HCT116 (cell line): Measurements from ENCODE around the gene WDR83. TPM values are rescaled to one million over a fixed set of nuclear protein-coding genes. Genes with fewer than 3 reads are reported as not detected.

Experiments used
- ATAC-seq: fragments of 200-7000 bp; cut with Tn5 transposase; 2 replicates; pipeline ENCODE4 v1.9.1; 2020; ENCODE audit warnings: mild to moderate bottlenecking, moderate library complexity
- BruUV-seq: library from RNA; stranded (reverse); fragments of 400-500 nt; replicated peaks from 2 replicates; lab custom pipeline; 2021; lab: Mats Ljungman, UMichigan
- CTCF ChIA-PET: fragments of 300-600 bp; sonication (Branson Sonifier 250); formaldehyde crosslinking; loops from one replicate; lab custom pipeline; 2021; ENCODE audit warnings: antibody characterized with exemption; lab: Charles Lee
- POLR2A ChIA-PET: fragments of 300-600, 350-600 bp; sonication (Branson Sonifier 250); formaldehyde crosslinking; loops from one replicate; lab custom pipeline; 2021; ENCODE audit warnings: antibody characterized with exemption; lab: Charles Lee
- RAD21 ChIA-PET, 2 experiments: fragments of 300-600 bp; sonication (Branson Sonifier 250); formaldehyde crosslinking; loops; one replicate each; lab custom pipeline; 2023; ENCODE audit warnings: low total read pairs in 2 of 2; ENCODE audit not compliant: uncharacterized antibody in 2 of 2, unreplicated experiment in 2 of 2, low non-redundant PET in 1 of 2; lab: Charles Lee
- DNase-seq: peaks from one replicate; pipeline ENCODE4 v3.0.0-alpha.2; 2010; ENCODE audit warnings: low read depth, low spot score
- H2AFZ ChIP-seq: fragments of 200-600 bp; shearing (Covaris generic), sonication (generic); 2 replicates; pipeline ENCODE4 v1.6.1; 2017; ENCODE audit warnings: low read depth, mixed run types, mixed read lengths, antibody characterized with exemption, low read length; ENCODE audit not compliant: poor library complexity, severe bottlenecking
- H3K27ac ChIP-seq: 2 replicates; pipeline ENCODE4 v1.5.1; 2012; ENCODE audit warnings: low read depth, low read length
- H3K27me3 ChIP-seq: fragments of 200-600 bp; sonication (generic); 2 replicates; pipeline ENCODE4 v1.6.1; 2016; ENCODE audit warnings: mixed run types, low read length, mixed read lengths; ENCODE audit not compliant: insufficient read depth
- H3K36me3 ChIP-seq, 2 experiments: fragments of 200-500 bp in 1 of 2; fragments of 200-600 bp in 1 of 2; sonication (Bioruptor generic) in 1 of 2; sonication (generic) in 1 of 2; 2 replicates each; pipeline versions ENCODE4 v1.5.1 to v1.6.1; 2014 to 2016; ENCODE audit warnings: low read length in 2 of 2, inconsistent platforms in 1 of 2, mixed read lengths in 1 of 2, mixed run types in 1 of 2; ENCODE audit not compliant: insufficient read depth in 2 of 2, control insufficient read depth in 1 of 2
- H3K4me1 ChIP-seq, 2 experiments: fragments of 200-600 bp in 1 of 2; sonication (generic) in 1 of 2; 2 replicates each; pipeline versions ENCODE4 v1.5.1 to v1.6.1; 2012 to 2017; ENCODE audit warnings: low read length in 2 of 2, inconsistent platforms in 1 of 2, mild to moderate bottlenecking in 1 of 2, mixed read lengths in 1 of 2, mixed run types in 1 of 2, moderate library complexity in 1 of 2; ENCODE audit not compliant: insufficient read depth in 2 of 2, control insufficient read depth in 1 of 2
- H3K4me2 ChIP-seq: fragments of 200-600 bp; sonication (generic); 2 replicates; pipeline ENCODE4 v1.6.1; 2017; ENCODE audit warnings: mixed run types, low read length, mixed read lengths
- H3K4me3 ChIP-seq, 2 experiments: fragments of 200-600 bp in 1 of 2; sonication (generic) in 1 of 2; replicated peaks in 1 of 2; 2 replicates each; pipeline ENCODE4 v1.5.1; 2011 to 2016; ENCODE audit warnings: low read length in 2 of 2, control low read depth in 1 of 2, low read depth in 1 of 2, mild to moderate bottlenecking in 1 of 2, mixed read lengths in 1 of 2, mixed run types in 1 of 2
- H3K79me2 ChIP-seq: fragments of 200-600 bp; sonication (generic); 2 replicates; pipeline ENCODE4 v1.6.1; 2017; ENCODE audit warnings: mild to moderate bottlenecking, mixed run types, low read length, moderate library complexity, mixed read lengths; ENCODE audit not compliant: insufficient read depth
- H3K9ac ChIP-seq: fragments of 200-600 bp; sonication (generic); 2 replicates; pipeline ENCODE4 v1.6.1; 2016; ENCODE audit warnings: low read length, mixed read lengths
- H3K9me2 ChIP-seq: fragments of 200-600 bp; sonication (generic), shearing (Covaris generic); 2 replicates; pipeline ENCODE4 v1.6.1; 2017; ENCODE audit warnings: mixed run types, mild to moderate bottlenecking, moderate library complexity; ENCODE audit not compliant: insufficient read depth
- H3K9me3 ChIP-seq, 2 experiments: fragments of 200-500 bp in 1 of 2; fragments of 200-600 bp in 1 of 2; sonication (Bioruptor generic) in 1 of 2; sonication (generic) in 1 of 2; 2 replicates each; pipeline ENCODE4 v1.6.1; 2014 to 2017; ENCODE audit warnings: low read length in 2 of 2, mixed read lengths in 2 of 2, inconsistent platforms in 1 of 2, low read depth in 1 of 2, mild to moderate bottlenecking in 1 of 2, mixed run types in 1 of 2, moderate library complexity in 1 of 2; ENCODE audit not compliant: control insufficient read depth in 1 of 2, insufficient read depth in 1 of 2
- H4K20me1 ChIP-seq: fragments of 200-600 bp; sonication (generic), shearing (Covaris generic); 2 replicates; pipeline ENCODE4 v1.6.1; 2017; ENCODE audit warnings: mixed run types, mild to moderate bottlenecking, moderate library complexity; ENCODE audit not compliant: insufficient read depth
- ATF3 ChIP-seq: IDR thresholded peaks from 2 replicates; pipeline ENCODE4 v1.6.1; 2012
- CEBPB ChIP-seq: IDR thresholded peaks from 2 replicates; pipeline ENCODE4 v1.6.1; 2012; ENCODE audit warnings: low read depth
- CTCF ChIP-seq, 3 experiments: fragments of 200-600 bp in 1 of 3; sonication (generic) in 1 of 3; IDR thresholded peaks in 2 of 3; conservative IDR thresholded peaks in 1 of 3; 2 replicates each; pipeline ENCODE4 v1.5.1; 2012 to 2017; ENCODE audit warnings: low read depth in 2 of 3, low read length in 2 of 3, antibody characterized with exemption in 1 of 3, borderline replicate concordance in 1 of 3, control low read depth in 1 of 3, mild to moderate bottlenecking in 1 of 3, mixed read lengths in 1 of 3, mixed run types in 1 of 3, moderate library complexity in 1 of 3; ENCODE audit not compliant: insufficient read depth in 1 of 3
- EGR1 ChIP-seq: IDR thresholded peaks from 2 replicates; pipeline ENCODE4 v1.6.1; 2012; ENCODE audit warnings: low read depth
- EZH2 ChIP-seq: fragments of 200-600 bp; sonication (generic); IDR thresholded peaks from 2 replicates; pipeline ENCODE4 v1.6.1; 2017; ENCODE audit warnings: antibody characterized with exemption, mixed run types
- EZH2phosphoT487 ChIP-seq: fragments of 200-600 bp; IDR thresholded peaks from 2 replicates; pipeline ENCODE4 v1.6.1; 2018; ENCODE audit warnings: antibody characterized with exemption, borderline replicate concordance
- JUND ChIP-seq: IDR thresholded peaks from 2 replicates; pipeline ENCODE4 v1.6.1; 2012
- MAX ChIP-seq: IDR thresholded peaks from 2 replicates; pipeline ENCODE4 v1.6.1; 2012
- POLR2A ChIP-seq: IDR thresholded peaks from 2 replicates; pipeline ENCODE4 v1.7.0; 2011; ENCODE audit warnings: borderline replicate concordance; ENCODE audit not compliant: insufficient read depth, insufficient read length; ENCODE audit errors: extremely low read depth
- POLR2AphosphoS5 ChIP-seq: IDR thresholded peaks from 2 replicates; pipeline ENCODE4 v1.6.1; 2011; ENCODE audit warnings: mild to moderate bottlenecking, low read depth, low read length, moderate library complexity
- RAD21 ChIP-seq: IDR thresholded peaks from 2 replicates; pipeline ENCODE4 v1.6.1; 2012; ENCODE audit warnings: low read depth, mild to moderate bottlenecking
- REST ChIP-seq: IDR thresholded peaks from 2 replicates; pipeline ENCODE4 v1.6.1; 2012; ENCODE audit warnings: low read depth
- SIN3A ChIP-seq: IDR thresholded peaks from 2 replicates; pipeline ENCODE4 v1.6.1; 2012; ENCODE audit warnings: low read depth
- SP1 ChIP-seq: IDR thresholded peaks from 2 replicates; pipeline ENCODE4 v1.6.1; 2012; ENCODE audit warnings: low read depth
- SRF ChIP-seq: IDR thresholded peaks from 2 replicates; pipeline ENCODE4 v1.6.1; 2012; ENCODE audit warnings: low read depth
- YY1 ChIP-seq: IDR thresholded peaks from 2 replicates; pipeline ENCODE4 v1.6.1; 2011; ENCODE audit warnings: low read length, low read depth, moderate library complexity, mild to moderate bottlenecking; ENCODE audit not compliant: insufficient replicate concordance; ENCODE audit errors: extremely low read depth
- ZBTB33 ChIP-seq: IDR thresholded peaks from 2 replicates; pipeline ENCODE4 v1.6.1; 2011; ENCODE audit warnings: mild to moderate bottlenecking, low read length, moderate library complexity; ENCODE audit not compliant: insufficient replicate concordance; ENCODE audit errors: extremely low read depth
- ZFX ChIP-seq: fragments of 450-650 bp; IDR thresholded peaks from 2 replicates; pipeline ENCODE4 v1.6.1; 2017
- ZNF274 ChIP-seq: fragments of 200-500 bp; sonication (Bioruptor generic); IDR thresholded peaks from 2 replicates; pipeline ENCODE4 v1.6.1; 2014; ENCODE audit warnings: mild to moderate bottlenecking, low read depth, low read length, inconsistent platforms
- intact Hi-C: fragments of 100-400 bp; cut with micrococcal nuclease; formaldehyde crosslinking; loops from 2 replicates; pipeline ENCODE4 v1.10.0; 2022
- total RNA-seq: library from RNA; stranded (reverse); gene quantifications from one replicate; pipeline ENCODE4 v1.2.1, GENCODE V29; 2021; ENCODE audit not compliant: unreplicated experiment

Gene WDR83
- total RNA-seq, 1 experiment from 2014 or later: 20.1 TPM

- CTCF ChIA-PET: interaction anchor here (0.9 kb wide), 1 partner anchor 12 kb away, joined by 4 read pairs; no protein-coding TSS in a partner anchor
- Histone ChIP-seq H3K36me3 (peaks cover 0 to 10% of the 10 kb centered on the region in 2 experiments; a peak in 2 of 4 replicates), H3K9me2 (no peaks in the 10 kb centered on the region), H3K4me1 (peaks cover 14 to 28% of the 10 kb centered on the region in 2 experiments), H3K4me3 (no peak overlapping the region), H3K9me3 (no peaks in the 10 kb centered on the region), H3K4me2 (no peak overlapping the region), H3K79me2 (peaks cover 14% of the 10 kb centered on the region; the same call in 1 of the 2 replicates), H4K20me1 (no peaks in the 10 kb centered on the region), H2AFZ (no peak overlapping the region), H3K27me3 (no peaks in the 10 kb centered on the region), H3K27ac (no peak overlapping the region), H3K9ac (no peak overlapping the region)
- DNase-seq: no peak
- intact Hi-C loops: loop anchor here (5.0 to 10.0 kb wide), 2 partner anchors 52 to 740 kb away; partner anchors contain the start of genes ZNF490, ZNF700 and ZNF791
- RAD21 ChIA-PET: no interaction called here
- no TSS peak for BruUV-seq
- POLR2A ChIA-PET: no interaction called here
- peak; percentile 50 for ATAC-seq
- no peak for TF ChIP-seq MAX
- TF ChIP-seq REST: no peak
- no peak for TF ChIP-seq POLR2A
- no peak for TF ChIP-seq ZFX
- no peak for TF ChIP-seq YY1
- no peak for TF ChIP-seq CEBPB
- no peak for TF ChIP-seq ZBTB33
- no peak for TF ChIP-seq SIN3A
- no peak for TF ChIP-seq CTCF (IDR thresholded peaks at IDR 0.05 in 2 of 3, conservative IDR thresholded peaks at IDR 0.05 in 1 of 3; ENCODE audit: borderline replicate concordance in 1 of 3, insufficient read depth in 1 of 3, low read depth in 2 of 3, low read length in 2 of 3)
- TF ChIP-seq EGR1: no peak
- no peak for TF ChIP-seq RAD21
- TF ChIP-seq SRF: no peak
- no peak for TF ChIP-seq JUND
- TF ChIP-seq ZNF274: no peak
- no peak for TF ChIP-seq POLR2AphosphoS5
- no peak for TF ChIP-seq SP1
- no peak for TF ChIP-seq EZH2
- TF ChIP-seq ATF3: no peak
- no peak for TF ChIP-seq EZH2phosphoT487
Measured at GRCh38 chr19:12664406-12665280, 2.0 kb upstream of the WDR83 start.
